Thoracic aorta (tissue), 2 donors: ENCODE measurements around the gene TOM1. TPM values are rescaled to one million over a fixed set of nuclear protein-coding genes. Genes with fewer than 3 reads are reported as not detected.
A peak's percentile ranks its signal among the peaks of the same experiment; 100 is the strongest.

ENCODE experiments used
- ATAC-seq: fragments of 150-250 bp; one replicate; pipeline ENCODE4 v1.8.0; 2017; ENCODE audit warnings: low read depth; ENCODE audit not compliant: insufficient number of reproducible peaks, low FRiP score
- DNase-seq: peaks from one replicate; pipeline ENCODE4 v3.0.0-alpha.2; 2020; ENCODE audit warnings: low spot score
- H3K27ac ChIP-seq, 2 donors: fragments of 200-600 bp; sonication (generic); 1 replicate in 1 of 2; 2 replicates in 1 of 2; pipeline ENCODE4 v1.5.1; 2016; ENCODE audit warnings: mild to moderate bottlenecking in 2 of 2, moderate library complexity in 2 of 2
- H3K27me3 ChIP-seq: fragments of 200-600 bp; sonication (generic); replicated peaks from 2 replicates; pipeline ENCODE4 v1.6.0; 2016; ENCODE audit warnings: mild to moderate bottlenecking; ENCODE audit not compliant: insufficient read depth
- H3K36me3 ChIP-seq: fragments of 200-600 bp; sonication (generic); one replicate; pipeline ENCODE4 v1.5.1; 2016
- H3K4me1 ChIP-seq, 2 donors: fragments of 200-600 bp; sonication (generic); 1 replicate in 1 of 2; 2 replicates in 1 of 2; pipeline versions ENCODE4 v1.5.1 to v1.6.0; 2016; ENCODE audit warnings: low read depth in 2 of 2, mild to moderate bottlenecking in 1 of 2; ENCODE audit not compliant: control insufficient read depth in 1 of 2
- H3K4me3 ChIP-seq: fragments of 200-600 bp; sonication (generic); 2 replicates; pipeline ENCODE4 v1.5.1; 2016; ENCODE audit warnings: mild to moderate bottlenecking
- H3K9me3 ChIP-seq: fragments of 200-600 bp; sonication (generic); 2 replicates; pipeline ENCODE4 v1.5.1; 2016
- total RNA-seq, 2 donors: library from RNA; depleted of rRNA; stranded (reverse); fragments of >200 nt; gene quantifications; one replicate each; pipeline versions ENCODE4 v1.1.0 to v1.2.3, GENCODE V29; 2016
- TF ChIP-seq, protein P1 (sequence below): fragments of 200-600 bp; sonication (generic); IDR thresholded peaks from one replicate; pipeline ENCODE4 v1.5.1; 2019; ENCODE audit warnings: antibody characterized with exemption

The TOM1 gene
- total RNA-seq, result 10 to 100 TPM; 64.7 to 78.4 TPM

DNA sequence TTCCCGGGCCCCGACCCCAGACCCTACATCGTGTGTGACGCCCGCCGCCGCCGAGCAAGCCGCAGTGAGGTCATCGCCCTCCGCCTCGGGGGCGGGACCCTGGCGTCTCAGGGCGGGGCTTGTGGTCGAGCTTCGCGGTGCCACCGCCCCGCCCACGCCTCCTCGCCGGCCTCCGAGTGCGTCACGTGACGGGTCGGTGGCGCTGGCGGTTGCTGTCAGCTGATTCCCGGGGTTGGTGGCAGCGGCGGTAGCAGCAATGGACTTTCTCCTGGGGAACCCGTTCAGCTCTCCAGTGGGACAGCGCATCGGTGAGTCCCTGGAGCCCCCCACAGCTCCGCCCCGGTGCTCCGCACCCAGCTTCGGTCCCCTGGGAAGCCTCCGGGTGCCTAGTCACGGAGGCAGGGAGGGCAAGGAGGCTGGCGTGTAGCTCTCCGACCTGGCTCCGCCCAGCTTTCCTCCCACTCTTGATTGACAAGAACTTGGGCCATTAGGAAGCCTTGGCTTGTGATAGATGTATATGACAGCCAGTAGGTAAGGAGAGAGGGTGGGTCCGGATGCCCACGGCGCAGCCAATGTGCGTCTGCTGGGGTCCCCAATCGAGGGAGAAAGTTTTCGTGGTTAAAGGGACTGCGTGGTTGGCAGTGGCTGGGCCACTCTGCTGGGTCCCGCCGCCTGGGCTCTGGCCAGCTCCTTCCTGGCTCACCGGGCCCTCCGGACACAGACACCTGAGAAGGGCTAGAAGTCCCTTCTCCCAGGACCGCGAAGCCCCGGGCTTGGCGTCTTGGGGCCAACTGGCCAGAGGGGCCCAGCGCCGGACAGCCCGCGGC, at the start of gene TOM1:
Gene TOM1, plus strand, starts transcription at position 222 of the 827 bp plus-strand sequence. Its CDS starts 35 bp downstream, at position 257.
- Histone ChIP-seq H3K27ac (peak within 1 kb of the TSS; percentile 89 to 92), H3K9me3 (no peaks in the 10 kb centered on the region), H3K27me3 (no peaks in the 10 kb centered on the region), H3K4me1 (peaks cover 8 to 9% of the 10 kb centered on the region in 2 donors), H3K4me3 (peak within 1 kb of the TSS; percentile 77), H3K36me3 (no peaks in the 10 kb centered on the region)
- TF ChIP-seq, protein P1, sequence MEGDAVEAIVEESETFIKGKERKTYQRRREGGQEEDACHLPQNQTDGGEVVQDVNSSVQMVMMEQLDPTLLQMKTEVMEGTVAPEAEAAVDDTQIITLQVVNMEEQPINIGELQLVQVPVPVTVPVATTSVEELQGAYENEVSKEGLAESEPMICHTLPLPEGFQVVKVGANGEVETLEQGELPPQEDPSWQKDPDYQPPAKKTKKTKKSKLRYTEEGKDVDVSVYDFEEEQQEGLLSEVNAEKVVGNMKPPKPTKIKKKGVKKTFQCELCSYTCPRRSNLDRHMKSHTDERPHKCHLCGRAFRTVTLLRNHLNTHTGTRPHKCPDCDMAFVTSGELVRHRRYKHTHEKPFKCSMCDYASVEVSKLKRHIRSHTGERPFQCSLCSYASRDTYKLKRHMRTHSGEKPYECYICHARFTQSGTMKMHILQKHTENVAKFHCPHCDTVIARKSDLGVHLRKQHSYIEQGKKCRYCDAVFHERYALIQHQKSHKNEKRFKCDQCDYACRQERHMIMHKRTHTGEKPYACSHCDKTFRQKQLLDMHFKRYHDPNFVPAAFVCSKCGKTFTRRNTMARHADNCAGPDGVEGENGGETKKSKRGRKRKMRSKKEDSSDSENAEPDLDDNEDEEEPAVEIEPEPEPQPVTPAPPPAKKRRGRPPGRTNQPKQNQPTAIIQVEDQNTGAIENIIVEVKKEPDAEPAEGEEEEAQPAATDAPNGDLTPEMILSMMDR, result no peak
- ATAC-seq (peak; percentile 98), DNase-seq (peak; percentile 93)

DNA sequence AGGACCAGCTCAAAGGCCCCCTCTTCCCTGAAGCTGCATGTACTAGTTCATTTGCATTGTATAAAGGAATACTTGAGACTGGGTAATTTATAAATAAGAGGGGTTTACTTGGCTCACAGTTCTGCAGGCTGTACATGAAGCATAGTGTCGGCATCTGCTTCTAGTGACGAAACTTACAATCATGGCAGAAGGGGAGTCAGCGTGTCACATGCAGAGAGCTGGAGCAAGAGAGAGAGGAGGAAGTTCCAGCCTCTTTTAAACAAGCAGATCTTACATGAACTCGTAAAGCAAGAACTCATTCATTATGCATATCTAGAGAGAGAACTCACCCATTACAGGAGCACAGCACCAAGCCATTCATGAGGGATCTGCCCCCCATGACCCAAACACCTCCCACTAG, 49.5 kb upstream of the TOM1 start:
- TF ChIP-seq, protein P1, result no peak
- H3K27me3 ChIP-seq, result no peaks in the 10 kb centered on the region
- no peaks in the 10 kb centered on the region for H3K4me1 ChIP-seq
- no peak overlapping the region for H3K27ac ChIP-seq
- no peaks in the 10 kb centered on the region for H3K9me3 ChIP-seq
- H3K36me3 ChIP-seq, result no peaks in the 10 kb centered on the region
- DNase-seq, result no peak
- no peak overlapping the region for H3K4me3 ChIP-seq
- no peak for ATAC-seq

- ATAC-seq (no peak), DNase-seq (no peak)
- H3K27ac ChIP-seq, result no peak overlapping the region
- no peaks in the 10 kb centered on the region for H3K9me3 ChIP-seq
- H3K27me3 ChIP-seq, result no peaks in the 10 kb centered on the region
- H3K4me1 ChIP-seq, result peaks cover 8 to 14% of the 10 kb centered on the region in 2 donors
- TF ChIP-seq, protein P1, result no peak
- H3K4me3 ChIP-seq, result no peak overlapping the region
- no peaks in the 10 kb centered on the region for H3K36me3 ChIP-seq
Observed at GRCh38 chr22:35253946-35254345, 45.7 kb upstream of the TOM1 start.

- peaks cover 8 to 15% of the 10 kb centered on the region in 2 donors for H3K4me1 ChIP-seq
- H3K27ac ChIP-seq, result peak overlapping the region in 1 of 2 donors; percentile 84
- no peak for ATAC-seq
- no peak for DNase-seq
- TF ChIP-seq, protein P1, result no peak
- H3K36me3 ChIP-seq, result no peaks in the 10 kb centered on the region
- H3K9me3 ChIP-seq, result no peaks in the 10 kb centered on the region
- H3K27me3 ChIP-seq, result no peaks in the 10 kb centered on the region
- peak overlapping the region; percentile 92 for H3K4me3 ChIP-seq
Observed at GRCh38 chr22:35257002-35257320, 42.7 kb upstream of the TOM1 start.

DNA sequence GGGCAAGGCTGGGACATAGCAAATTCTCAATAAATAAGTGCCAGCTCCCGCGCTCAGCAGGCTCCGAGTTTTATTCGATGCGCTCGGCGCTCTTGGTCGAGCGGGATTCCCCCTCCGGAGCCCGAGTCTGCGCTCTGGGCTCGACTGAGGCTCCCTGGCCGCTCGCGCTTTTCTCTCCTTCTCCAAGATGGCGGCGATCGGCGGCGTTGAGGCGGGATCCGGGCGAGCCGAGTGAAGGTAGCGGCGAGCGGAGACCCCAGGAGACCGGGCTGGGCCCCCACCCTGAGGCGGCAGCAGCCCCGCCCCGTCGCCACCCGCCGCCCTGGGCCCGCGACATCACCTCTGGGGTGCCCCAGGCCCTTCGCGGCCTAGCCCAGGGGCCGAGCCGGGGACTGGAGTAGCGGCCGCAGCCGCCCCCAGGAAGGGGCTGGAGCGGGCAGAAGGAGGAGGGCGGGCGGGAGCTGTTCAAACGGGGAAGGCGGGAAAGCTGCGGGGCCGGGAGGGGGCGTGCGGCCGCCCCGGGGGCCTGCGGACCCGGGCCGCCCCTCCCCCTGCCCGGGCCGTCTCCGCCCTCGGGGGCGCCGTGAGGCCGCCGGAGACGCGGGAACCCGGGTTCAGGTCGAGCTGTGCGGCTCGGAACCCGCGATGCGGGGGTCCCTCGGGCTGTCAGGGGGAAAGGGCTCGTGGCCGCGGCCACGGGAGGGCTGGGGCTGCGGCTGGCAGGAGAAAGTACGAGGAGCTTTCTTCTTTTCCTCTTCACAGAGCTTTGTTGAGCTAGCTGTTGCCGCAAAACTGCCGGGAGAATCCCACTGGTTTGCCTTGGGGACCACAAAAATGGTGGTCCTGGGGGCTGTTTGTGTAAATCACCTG, 42.1 kb upstream of the TOM1 start, which contains the start of gene HMGXB4:
Gene HMGXB4, plus strand, starts transcription at position 173 of the 870 bp plus-strand sequence. CDS start 4,898 bp downstream, outside the sequence.
- H3K36me3 ChIP-seq, result peaks cover 5% of the 10 kb centered on the region
- H3K4me3 ChIP-seq, result peak within 1 kb of the TSS; percentile 92
- TF ChIP-seq, protein P1, result no peak
- H3K27ac ChIP-seq, result peak within 1 kb of the TSS; percentile 84 to 92
- DNase-seq (peak; percentile 41), ATAC-seq (peak; percentile 92)
- peaks cover 8 to 15% of the 10 kb centered on the region in 2 donors for H3K4me1 ChIP-seq
- H3K27me3 ChIP-seq, result no peaks in the 10 kb centered on the region
- H3K9me3 ChIP-seq, result no peaks in the 10 kb centered on the region
